Measurements from ENCODE around the gene DDX55.
"Not testable (repeated sequence)": the region's sequence is repeated elsewhere in the genome, so short reads cannot be mapped to it uniquely, and the experiment has no call there.

The DDX55 gene

GRCh38 chr12:123580772-123581171, 21.1 kb upstream of the DDX55 start:
- no peak overlapping the region for H3K4me3 ChIP-seq (ENCODE audit: low read length)
- H3K4me1 ChIP-seq (ENCODE audit: insufficient read depth, low read length) = peaks cover 5% of the 10 kb centered on the region; the same call in 1 of the 2 replicates
- no peaks in the 10 kb centered on the region for H3K27me3 ChIP-seq (ENCODE audit: insufficient read depth, low read length)
- WGBS = 91% methylated on average over 2 of the region's 4 CpGs
- no peak overlapping the region for H3K27ac ChIP-seq (ENCODE audit: low read depth, low read length)
- H3K9me3 ChIP-seq (ENCODE audit: insufficient read depth, low read depth, low read length) = no peaks in the 10 kb centered on the region
- H3K36me3 ChIP-seq (ENCODE audit: insufficient read depth, low read length) = no peaks in the 10 kb centered on the region
- H3K9ac ChIP-seq (ENCODE audit: low read depth, low read length) = no peak overlapping the region

DNA sequence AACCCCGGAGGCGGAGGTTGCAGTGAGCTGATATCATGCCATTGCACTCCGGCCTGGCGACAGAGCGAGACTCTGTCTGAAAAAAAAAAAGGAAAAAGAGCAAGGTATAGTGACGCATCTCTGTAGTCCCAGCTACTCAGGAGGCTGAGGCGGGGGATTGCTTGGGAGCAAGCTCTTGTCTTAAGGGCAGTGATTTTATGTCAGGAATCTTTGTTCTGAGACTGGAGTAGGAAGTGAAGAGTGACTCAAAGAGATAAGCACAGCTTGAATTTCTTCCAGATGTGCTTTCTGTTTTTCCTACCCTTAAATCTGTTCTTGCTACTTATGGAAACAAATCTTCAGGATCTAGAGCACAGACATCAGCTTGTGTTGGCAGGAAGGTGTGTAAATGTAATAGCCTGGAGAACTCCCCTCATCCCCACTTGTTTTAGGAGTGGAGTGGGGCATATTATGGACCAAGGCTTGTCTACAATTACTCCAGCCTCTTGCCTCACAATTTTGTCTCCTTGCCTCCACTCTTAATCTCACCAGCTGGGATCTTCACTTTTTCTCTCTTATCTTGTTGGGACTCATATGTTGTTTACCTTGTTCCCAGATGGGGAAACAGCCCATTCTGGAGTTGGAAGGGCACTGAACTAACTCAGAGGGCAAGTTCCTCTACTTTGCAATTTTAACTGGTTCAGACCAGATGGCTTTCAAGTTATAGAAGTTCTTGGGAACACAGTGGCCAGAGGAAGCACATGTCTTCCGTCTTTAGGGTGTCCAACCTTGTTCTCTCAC, 10.0 kb upstream of the DDX55 start:
- Histone ChIP-seq H3K27me3 (ENCODE audit: insufficient read depth, low read length) (no peaks in the 10 kb centered on the region), H3K9ac (ENCODE audit: low read depth, low read length) (no peak overlapping the region), H3K36me3 (ENCODE audit: insufficient read depth, low read length) (peaks cover 92% of the 10 kb centered on the region), H3K4me1 (ENCODE audit: insufficient read depth, low read length) (no peaks in the 10 kb centered on the region), H3K4me3 (ENCODE audit: low read length) (no peak overlapping the region), H3K27ac (ENCODE audit: low read depth, low read length) (no peak overlapping the region), H3K9me3 (ENCODE audit: insufficient read depth, low read depth, low read length) (no peaks in the 10 kb centered on the region)
- WGBS = 84% methylated on average over 8 of the region's 8 CpGs

DNA sequence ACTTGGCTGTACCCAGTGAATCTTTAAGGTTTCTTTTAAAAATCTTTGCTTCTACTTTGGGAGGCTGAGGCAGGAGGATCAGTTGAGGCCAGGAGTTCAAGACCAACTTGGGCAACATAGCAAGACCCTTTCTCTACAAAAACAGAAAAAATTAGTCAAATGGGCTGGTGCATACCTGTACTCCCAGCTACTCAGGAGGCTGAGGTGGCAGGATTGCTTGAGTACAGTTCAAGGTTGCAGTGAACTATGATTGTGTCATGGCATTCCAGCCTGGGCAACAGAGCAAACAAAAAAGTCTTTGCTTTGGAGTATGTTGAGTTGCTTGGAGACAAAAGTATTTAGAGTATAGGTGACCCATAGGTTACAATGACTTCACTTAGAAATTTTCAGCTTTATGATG, 6.2 kb upstream of the DDX55 start:
- peaks cover 74% of the 10 kb centered on the region for H3K36me3 ChIP-seq (ENCODE audit: insufficient read depth, low read length)
- H3K4me3 ChIP-seq (ENCODE audit: low read length) = no peak overlapping the region
- no peaks in the 10 kb centered on the region for H3K4me1 ChIP-seq (ENCODE audit: insufficient read depth, low read length)
- H3K27me3 ChIP-seq (ENCODE audit: insufficient read depth, low read length) = no peaks in the 10 kb centered on the region
- no peak overlapping the region for H3K27ac ChIP-seq (ENCODE audit: low read depth, low read length)
- no peaks in the 10 kb centered on the region for H3K9me3 ChIP-seq (ENCODE audit: insufficient read depth, low read depth, low read length)
- H3K9ac ChIP-seq (ENCODE audit: low read depth, low read length) = no peak overlapping the region

DNA sequence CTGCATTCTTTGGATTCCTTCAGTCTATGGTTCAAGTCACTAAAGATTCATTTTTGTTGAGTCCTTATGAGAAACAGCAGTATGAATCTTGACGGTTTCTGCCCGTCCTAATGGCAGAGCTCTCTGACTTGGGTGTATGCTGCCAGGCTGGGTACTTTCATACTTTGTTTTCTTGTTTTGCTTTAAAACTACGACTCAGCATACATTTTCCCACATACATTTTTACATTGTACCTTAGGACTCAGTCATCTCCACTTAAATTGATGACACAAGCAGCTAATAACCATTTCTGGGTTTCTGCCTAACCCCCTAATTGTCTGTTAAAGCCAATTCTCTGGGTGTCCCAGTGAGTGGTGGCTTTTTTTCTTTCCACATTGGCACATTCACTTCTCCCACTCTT, 4.8 kb upstream of the DDX55 start:
- peaks cover 61% of the 10 kb centered on the region for H3K36me3 ChIP-seq (ENCODE audit: insufficient read depth, low read length)

DNA sequence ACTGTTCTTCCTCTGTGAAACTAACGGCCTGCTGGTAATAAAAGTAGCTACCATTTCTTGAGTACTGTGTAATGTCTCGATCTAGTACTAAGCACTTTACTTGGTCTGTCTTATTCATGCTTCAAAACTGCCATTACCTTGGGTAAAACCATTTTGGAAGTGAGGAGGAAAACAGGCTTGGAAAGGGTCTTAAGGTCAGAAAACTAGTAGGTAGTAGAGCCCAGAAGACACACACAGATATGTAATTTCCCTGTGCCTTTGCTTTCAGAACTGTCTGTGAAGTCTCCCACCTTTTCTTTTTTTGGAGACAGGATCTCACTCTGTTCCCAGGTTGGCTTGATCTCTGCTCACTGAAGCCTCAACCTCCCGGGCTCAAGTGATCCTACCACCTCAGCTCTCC, 3.4 kb upstream of the DDX55 start:
- H3K4me1 ChIP-seq (ENCODE audit: insufficient read depth, low read length) = no peaks in the 10 kb centered on the region
- H3K4me3 ChIP-seq (ENCODE audit: low read length) = no peak overlapping the region
- no peak overlapping the region for H3K27ac ChIP-seq (ENCODE audit: low read depth, low read length)
- H3K9ac ChIP-seq (ENCODE audit: low read depth, low read length) = no peak overlapping the region
- no peaks in the 10 kb centered on the region for H3K9me3 ChIP-seq (ENCODE audit: insufficient read depth, low read depth, low read length)
- H3K36me3 ChIP-seq (ENCODE audit: insufficient read depth, low read length) = peaks cover 48% of the 10 kb centered on the region
- no peaks in the 10 kb centered on the region for H3K27me3 ChIP-seq (ENCODE audit: insufficient read depth, low read length)
- WGBS = 87% methylated on average over 3 of the region's 3 CpGs

More for the DNA sequence above, 4.8 kb upstream of the DDX55 start:
- no peak overlapping the region for H3K27ac ChIP-seq (ENCODE audit: low read depth, low read length)
- no peaks in the 10 kb centered on the region for H3K27me3 ChIP-seq (ENCODE audit: insufficient read depth, low read length)
- H3K4me3 ChIP-seq (ENCODE audit: low read length) = no peak overlapping the region
- H3K9ac ChIP-seq (ENCODE audit: low read depth, low read length) = no peak overlapping the region
- no peaks in the 10 kb centered on the region for H3K4me1 ChIP-seq (ENCODE audit: insufficient read depth, low read length)
- 98% methylated on average over 3 of the region's 3 CpGs for WGBS
- H3K9me3 ChIP-seq (ENCODE audit: insufficient read depth, low read depth, low read length) = no peaks in the 10 kb centered on the region

DNA sequence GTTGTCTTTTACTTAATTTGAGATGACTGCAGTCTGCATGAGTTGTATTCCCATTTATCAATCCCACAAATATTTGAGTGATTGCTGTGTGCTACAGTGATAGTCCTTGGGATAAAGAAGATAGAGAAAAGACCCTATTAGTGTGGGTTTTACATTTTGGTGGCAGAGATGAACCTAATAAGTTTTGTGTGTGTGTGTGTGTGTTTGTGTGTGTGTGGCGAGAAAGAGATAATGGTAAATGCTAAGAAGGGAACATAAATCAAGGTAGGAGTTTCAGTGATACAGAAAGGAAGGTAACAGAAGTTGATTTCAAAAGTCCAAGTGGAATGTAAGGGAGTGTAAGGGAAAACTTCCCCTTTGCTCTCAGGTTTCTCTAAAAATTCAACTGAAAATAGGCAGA, 2.6 kb upstream of the DDX55 start:
- H3K27me3 ChIP-seq (ENCODE audit: insufficient read depth, low read length) = no peaks in the 10 kb centered on the region
- H3K9me3 ChIP-seq (ENCODE audit: insufficient read depth, low read depth, low read length) = no peaks in the 10 kb centered on the region
- WGBS = 89% methylated on average over 1 of the region's 1 CpG
- peaks cover 48% of the 10 kb centered on the region for H3K36me3 ChIP-seq (ENCODE audit: insufficient read depth, low read length)
- no peak overlapping the region for H3K27ac ChIP-seq (ENCODE audit: low read depth, low read length)
- H3K4me1 ChIP-seq (ENCODE audit: insufficient read depth, low read length) = no peaks in the 10 kb centered on the region
- H3K9ac ChIP-seq (ENCODE audit: low read depth, low read length) = no peak overlapping the region
- H3K4me3 ChIP-seq (ENCODE audit: low read length) = no peak overlapping the region

GRCh38 chr12:123599721-123600120, 2.2 kb upstream of the DDX55 start:
- Histone ChIP-seq H3K27me3 (ENCODE audit: insufficient read depth, low read length) (no peaks in the 10 kb centered on the region), H3K9ac (ENCODE audit: low read depth, low read length) (no peak overlapping the region), H3K9me3 (ENCODE audit: insufficient read depth, low read depth, low read length) (no peaks in the 10 kb centered on the region), H3K4me1 (ENCODE audit: insufficient read depth, low read length) (no peaks in the 10 kb centered on the region), H3K4me3 (ENCODE audit: low read length) (no peak overlapping the region), H3K27ac (ENCODE audit: low read depth, low read length) (no peak overlapping the region), H3K36me3 (ENCODE audit: insufficient read depth, low read length) (peaks cover 51% of the 10 kb centered on the region)
- 98% methylated on average over 7 of the region's 7 CpGs for WGBS

- Histone ChIP-seq H3K9ac (ENCODE audit: low read depth, low read length) (peak overlapping the region; percentile 91), H3K27ac (ENCODE audit: low read depth, low read length) (no peak overlapping the region), H3K4me3 (ENCODE audit: low read length) (peak overlapping the region; percentile 95), H3K36me3 (ENCODE audit: insufficient read depth, low read length) (peaks cover 52% of the 10 kb centered on the region), H3K4me1 (ENCODE audit: insufficient read depth, low read length) (no peaks in the 10 kb centered on the region), H3K27me3 (ENCODE audit: insufficient read depth, low read length) (no peaks in the 10 kb centered on the region), H3K9me3 (ENCODE audit: insufficient read depth, low read depth, low read length) (no peaks in the 10 kb centered on the region)
- 17% methylated on average over 7 of the region's 7 CpGs for WGBS
Observed at GRCh38 chr12:123602651-123603195, 824 bp downstream of the DDX55 start.

GRCh38 chr12:123603495-123603894, 1.6 kb downstream of the DDX55 start:
- 95% methylated on average over 11 of the region's 11 CpGs for WGBS
- peaks cover 52% of the 10 kb centered on the region for H3K36me3 ChIP-seq (ENCODE audit: insufficient read depth, low read length)
- not testable (repeated sequence) for H3K4me1 ChIP-seq (ENCODE audit: insufficient read depth, low read length); H3K27ac ChIP-seq (ENCODE audit: low read depth, low read length); H3K9ac ChIP-seq (ENCODE audit: low read depth, low read length); H3K9me3 ChIP-seq (ENCODE audit: insufficient read depth, low read depth, low read length); H3K27me3 ChIP-seq (ENCODE audit: insufficient read depth, low read length)
- H3K4me3 ChIP-seq (ENCODE audit: low read length) = peak overlapping the region; percentile 95

DNA sequence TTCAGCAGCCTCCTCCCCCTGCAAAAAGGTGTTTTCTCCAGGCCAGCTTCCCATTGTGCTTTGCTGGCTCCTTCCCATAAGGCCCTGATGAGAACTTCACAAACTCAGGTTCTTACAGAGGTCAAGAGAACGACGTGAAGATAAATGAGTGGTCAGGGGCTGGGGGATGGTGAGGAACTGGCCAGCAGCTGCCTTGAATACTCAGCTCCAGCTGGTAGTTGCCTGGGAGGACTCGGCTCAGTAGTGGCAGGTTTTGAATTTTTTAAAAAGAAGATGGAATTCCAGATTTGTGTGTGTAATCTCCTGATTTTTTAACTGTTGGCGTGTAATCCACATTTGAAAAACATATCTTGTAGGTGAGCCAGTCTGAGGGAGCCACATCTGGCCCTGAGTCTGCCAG, 5.9 kb downstream of the DDX55 start:
- no peaks in the 10 kb centered on the region for H3K9me3 ChIP-seq (ENCODE audit: insufficient read depth, low read depth, low read length)
- no peak overlapping the region for H3K27ac ChIP-seq (ENCODE audit: low read depth, low read length)
- H3K27me3 ChIP-seq (ENCODE audit: insufficient read depth, low read length) = no peaks in the 10 kb centered on the region
- no peaks in the 10 kb centered on the region for H3K4me1 ChIP-seq (ENCODE audit: insufficient read depth, low read length)
- H3K36me3 ChIP-seq (ENCODE audit: insufficient read depth, low read length) = peaks cover 90% of the 10 kb centered on the region
- 93% methylated on average over 4 of the region's 4 CpGs for WGBS
- no peak overlapping the region for H3K9ac ChIP-seq (ENCODE audit: low read depth, low read length)
- H3K4me3 ChIP-seq (ENCODE audit: low read length) = no peak overlapping the region

DNA sequence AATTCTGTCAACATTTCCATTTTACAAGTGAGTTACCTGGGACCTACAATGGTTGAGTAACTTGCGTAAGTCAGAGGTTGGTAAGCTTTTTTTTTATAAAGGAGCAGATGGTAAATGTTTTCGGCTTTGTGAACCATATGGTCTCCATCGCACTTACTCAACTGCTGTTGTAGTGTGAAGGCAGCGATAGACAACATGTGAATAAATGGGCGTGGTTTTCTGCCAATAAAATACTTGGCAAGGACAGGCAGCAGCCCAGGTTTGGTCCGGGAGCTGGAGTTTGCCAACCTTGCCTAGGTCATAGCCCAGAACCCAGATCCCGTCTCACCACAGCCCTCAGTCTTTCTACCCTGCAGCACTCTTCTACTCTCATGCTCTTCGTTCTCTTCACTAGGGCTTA, 6.3 kb downstream of the DDX55 start:
- Histone ChIP-seq H3K27me3 (ENCODE audit: insufficient read depth, low read length) (no peaks in the 10 kb centered on the region), H3K27ac (ENCODE audit: low read depth, low read length) (no peak overlapping the region), H3K9ac (ENCODE audit: low read depth, low read length) (no peak overlapping the region), H3K9me3 (ENCODE audit: insufficient read depth, low read depth, low read length) (no peaks in the 10 kb centered on the region), H3K4me3 (ENCODE audit: low read length) (no peak overlapping the region), H3K36me3 (ENCODE audit: insufficient read depth, low read length) (peaks cover 95% of the 10 kb centered on the region), H3K4me1 (ENCODE audit: insufficient read depth, low read length) (no peaks in the 10 kb centered on the region)
- WGBS = 97% methylated on average over 7 of the region's 8 CpGs
